ENCODE data around the gene ZCCHC12.

The ZCCHC12 gene

DNA sequence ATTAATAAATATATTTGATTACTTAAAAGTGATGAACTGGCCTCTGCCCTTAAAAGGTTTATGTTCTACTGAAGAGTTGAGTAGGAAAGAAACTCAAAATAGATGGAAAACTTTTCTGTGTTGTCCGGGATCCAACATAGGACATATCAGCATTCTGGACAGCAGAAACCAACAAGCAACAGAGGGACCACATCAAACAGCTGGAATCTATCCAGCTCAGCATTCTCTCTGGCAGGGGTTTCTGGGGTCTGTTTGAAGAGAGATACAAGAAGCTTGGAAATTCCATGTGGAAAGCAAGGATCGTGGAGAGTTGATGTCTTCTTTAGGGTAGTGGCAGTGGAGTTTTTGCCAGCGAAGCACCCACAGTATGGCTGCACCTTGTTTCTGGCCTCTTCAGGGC lies 43.6 kb downstream of the ZCCHC12 start:
- no peak for DNase-seq (ENCODE audit: low read depth in 2 of 2)

DNA sequence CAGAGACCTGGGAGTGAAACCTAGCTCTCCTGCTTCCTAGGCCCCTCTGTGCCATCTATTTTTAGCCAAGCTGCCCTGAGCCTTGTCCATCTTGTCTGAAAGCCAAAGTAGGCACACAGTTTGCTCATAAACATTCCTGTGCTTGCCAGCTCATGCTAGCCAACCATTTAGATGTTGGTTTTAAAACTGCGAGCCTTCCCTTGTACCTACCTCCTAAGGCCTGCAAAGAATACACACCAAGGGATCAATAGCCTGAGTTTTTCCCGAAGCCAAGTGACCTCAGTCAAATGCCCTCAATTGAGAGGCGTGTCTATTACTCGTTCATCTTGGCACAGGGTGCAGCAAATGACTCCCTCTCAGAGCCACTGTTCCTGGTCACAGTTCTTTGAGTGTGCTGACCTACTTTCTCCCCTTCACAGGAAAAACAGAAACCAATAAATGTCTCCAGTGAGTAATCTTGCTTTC lies 48.5 kb downstream of the ZCCHC12 start:
- no peak for DNase-seq (ENCODE audit: low read depth in 2 of 2)
